ENCODE measurements around the gene CCDC57. TPM values are rescaled to one million over a fixed set of nuclear protein-coding genes. Genes with fewer than 3 reads are reported as not detected.

The CCDC57 gene
- total RNA-seq, 5 donors from 2014 or later (not counting 1 experiment from before 2014, with no cell fraction given) = 86.4 to 127 (median 103) TPM

- H3K27ac Mint-ChIP-seq = no peak overlapping the region
- no peak overlapping the region for H3K27ac ChIP-seq (ENCODE audit: low read length)
- no peak for DNase-seq
- no peaks in the 10 kb centered on the region for H3K9me3 ChIP-seq
- ATAC-seq (replicated peaks in 1 of 4) = no peak
- no peak overlapping the region for H3K4me3 Mint-ChIP-seq
- H3K27me3 ChIP-seq (replicated peaks in 1 of 2; ENCODE audit: control insufficient read depth in 2 of 2, extremely low read depth in 1 of 2, insufficient read depth in 2 of 2, low read length in 1 of 2) = no peaks in the 10 kb centered on the region
- no peaks in the 10 kb centered on the region for H3K9me3 Mint-ChIP-seq
- ChIA-PET POLR2A (no interaction called here), CTCF (no interaction called here)
- H3K36me3 Mint-ChIP-seq = no peaks in the 10 kb centered on the region
- 100% methylated on average over 1 of the region's 6 CpGs for WGBS (ENCODE audit: insufficient coverage)
- peaks cover 0 to 11% of the 10 kb centered on the region in 2 experiments for H3K4me1 ChIP-seq (ENCODE audit: control insufficient read depth in 1 of 2, extremely low read depth in 1 of 2, insufficient read depth in 2 of 2, low read length in 2 of 2)
- no peaks in the 10 kb centered on the region for H3K27me3 Mint-ChIP-seq
- peaks cover 4% of the 10 kb centered on the region in 2 donors for H3K36me3 ChIP-seq (ENCODE audit: control insufficient read depth in 2 of 2, extremely low read depth in 1 of 2, insufficient read depth in 1 of 2, low read length in 1 of 2)
- H3K4me3 ChIP-seq (ENCODE audit: control insufficient read depth in 1 of 2, extremely low read depth in 1 of 2, low read length in 1 of 2) = no peak overlapping the region
- peaks cover 5 to 8% (median 6%) of the 10 kb centered on the region in 3 donors for H3K4me1 Mint-ChIP-seq
Observed at GRCh38 chr17:82153295-82153691, 59.3 kb downstream of the CCDC57 start.

GRCh38 chr17:82152556-82153294, 59.9 kb downstream of the CCDC57 start:
- WGBS (ENCODE audit: insufficient coverage) = 89% methylated on average over 15 of the region's 22 CpGs
- H3K4me1 ChIP-seq (ENCODE audit: control insufficient read depth in 1 of 2, extremely low read depth in 1 of 2, insufficient read depth in 2 of 2, low read length in 2 of 2) = peaks cover 0 to 11% of the 10 kb centered on the region in 2 experiments
- no peak overlapping the region for H3K27ac ChIP-seq (ENCODE audit: low read length)
- H3K4me3 Mint-ChIP-seq = no peak overlapping the region
- H3K4me3 ChIP-seq (ENCODE audit: control insufficient read depth in 1 of 2, extremely low read depth in 1 of 2, low read length in 1 of 2) = no peak overlapping the region
- no peak overlapping the region for H3K27ac Mint-ChIP-seq
- H3K9me3 Mint-ChIP-seq = no peaks in the 10 kb centered on the region
- H3K36me3 ChIP-seq (ENCODE audit: control insufficient read depth in 2 of 2, extremely low read depth in 1 of 2, insufficient read depth in 1 of 2, low read length in 1 of 2) = peaks cover 2 to 4% of the 10 kb centered on the region in 2 donors
- DNase-seq (no peak), ATAC-seq (replicated peaks in 1 of 4) (no peak)
- ChIA-PET POLR2A (no interaction called here), CTCF (no interaction called here)
- no peaks in the 10 kb centered on the region for H3K27me3 Mint-ChIP-seq
- H3K9me3 ChIP-seq = no peaks in the 10 kb centered on the region
- H3K27me3 ChIP-seq (replicated peaks in 1 of 2; ENCODE audit: control insufficient read depth in 2 of 2, extremely low read depth in 1 of 2, insufficient read depth in 2 of 2, low read length in 1 of 2) = no peaks in the 10 kb centered on the region
- H3K4me1 Mint-ChIP-seq = peaks cover 5 to 8% (median 6%) of the 10 kb centered on the region in 3 donors
- H3K36me3 Mint-ChIP-seq = no peaks in the 10 kb centered on the region

GRCh38 chr17:82152114-82152513, 60.5 kb downstream of the CCDC57 start:
- H3K27me3 ChIP-seq (replicated peaks in 1 of 2; ENCODE audit: control insufficient read depth in 2 of 2, extremely low read depth in 1 of 2, insufficient read depth in 2 of 2, low read length in 1 of 2) = no peaks in the 10 kb centered on the region
- Mint-ChIP-seq H3K36me3 (peaks cover 3% of the 10 kb centered on the region), H3K4me1 (peaks cover 5 to 8% (median 6%) of the 10 kb centered on the region in 3 donors), H3K9me3 (no peaks in the 10 kb centered on the region), H3K27me3 (no peaks in the 10 kb centered on the region), H3K27ac (no peak overlapping the region), H3K4me3 (no peak overlapping the region)
- ChIA-PET CTCF (no interaction called here), POLR2A (no interaction called here)
- ATAC-seq (replicated peaks in 1 of 4) (no peak), DNase-seq (no peak)
- no peak overlapping the region for H3K4me3 ChIP-seq (ENCODE audit: control insufficient read depth in 1 of 2, extremely low read depth in 1 of 2, low read length in 1 of 2)
- WGBS (ENCODE audit: insufficient coverage) = 100% methylated on average over 2 of the region's 5 CpGs
- H3K4me1 ChIP-seq (ENCODE audit: control insufficient read depth in 1 of 2, extremely low read depth in 1 of 2, insufficient read depth in 2 of 2, low read length in 2 of 2) = peaks cover 0 to 11% of the 10 kb centered on the region in 2 experiments
- H3K9me3 ChIP-seq = no peaks in the 10 kb centered on the region
- no peak overlapping the region for H3K27ac ChIP-seq (ENCODE audit: low read length)
- peaks cover 0 to 4% of the 10 kb centered on the region in 2 donors for H3K36me3 ChIP-seq (ENCODE audit: control insufficient read depth in 2 of 2, extremely low read depth in 1 of 2, insufficient read depth in 1 of 2, low read length in 1 of 2)

- no peaks in the 10 kb centered on the region for H3K9me3 Mint-ChIP-seq
- CTCF ChIA-PET = no interaction called here
- WGBS (ENCODE audit: insufficient coverage) = 97% methylated on average over 22 of the region's 22 CpGs
Observed at GRCh38 chr17:82151106-82151957, 61.3 kb downstream of the CCDC57 start.

GRCh38 chr17:82149401-82150099, 63.1 kb downstream of the CCDC57 start:
- peaks cover 9% of the 10 kb centered on the region for H3K36me3 Mint-ChIP-seq
- no peak overlapping the region for H3K4me3 Mint-ChIP-seq
- H3K27ac Mint-ChIP-seq = no peak overlapping the region

More at GRCh38 chr17:82151106-82151957, 61.3 kb downstream of the CCDC57 start:
- POLR2A ChIA-PET = no interaction called here
- H3K4me1 Mint-ChIP-seq = peaks cover 5 to 8% (median 6%) of the 10 kb centered on the region in 3 donors
- peaks cover 9% of the 10 kb centered on the region for H3K36me3 Mint-ChIP-seq
- no peak overlapping the region for H3K4me3 ChIP-seq (ENCODE audit: control insufficient read depth in 1 of 2, extremely low read depth in 1 of 2, low read length in 1 of 2)
- no peak overlapping the region for H3K27ac ChIP-seq (ENCODE audit: low read length)
- no peak overlapping the region for H3K4me3 Mint-ChIP-seq
- peaks cover 0 to 11% of the 10 kb centered on the region in 2 experiments for H3K4me1 ChIP-seq (ENCODE audit: control insufficient read depth in 1 of 2, extremely low read depth in 1 of 2, insufficient read depth in 2 of 2, low read length in 2 of 2)
- DNase-seq = no peak
- no peaks in the 10 kb centered on the region for H3K27me3 ChIP-seq (replicated peaks in 1 of 2; ENCODE audit: control insufficient read depth in 2 of 2, extremely low read depth in 1 of 2, insufficient read depth in 2 of 2, low read length in 1 of 2)
- H3K27me3 Mint-ChIP-seq = no peaks in the 10 kb centered on the region
- no peak for ATAC-seq (replicated peaks in 1 of 4)
- H3K27ac Mint-ChIP-seq = no peak overlapping the region
- peaks cover 0 to 4% of the 10 kb centered on the region in 2 donors for H3K36me3 ChIP-seq (ENCODE audit: control insufficient read depth in 2 of 2, extremely low read depth in 1 of 2, insufficient read depth in 1 of 2, low read length in 1 of 2)
- no peaks in the 10 kb centered on the region for H3K9me3 ChIP-seq

DNA sequence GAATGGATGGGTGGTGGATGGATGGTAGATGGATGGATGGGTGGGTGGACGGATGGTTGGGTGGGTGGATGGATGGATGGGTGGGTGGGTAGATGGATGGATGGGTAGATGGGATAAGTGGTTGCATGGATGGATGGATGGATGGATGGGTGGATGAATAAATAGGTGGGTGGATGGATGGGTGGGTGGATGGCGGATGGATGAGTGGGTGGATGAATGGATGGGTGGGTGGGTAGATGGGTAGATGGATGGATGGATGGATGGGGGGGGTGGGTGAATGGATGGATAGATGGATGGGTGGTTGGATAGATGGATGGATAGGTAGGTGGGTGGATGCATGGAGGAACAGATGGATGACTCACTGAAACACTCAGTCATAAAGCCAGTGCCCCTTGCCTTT, 63.6 kb downstream of the CCDC57 start:
- Histone ChIP-seq H3K4me1 (ENCODE audit: control insufficient read depth in 1 of 2, extremely low read depth in 1 of 2, insufficient read depth in 2 of 2, low read length in 2 of 2) (peaks cover 0 to 8% of the 10 kb centered on the region in 2 experiments), H3K36me3 (ENCODE audit: control insufficient read depth in 2 of 2, extremely low read depth in 1 of 2, insufficient read depth in 1 of 2, low read length in 1 of 2) (no peaks in the 10 kb centered on the region), H3K27ac (ENCODE audit: low read length) (no peak overlapping the region), H3K9me3 (no peaks in the 10 kb centered on the region), H3K27me3 (replicated peaks in 1 of 2; ENCODE audit: control insufficient read depth in 2 of 2, extremely low read depth in 1 of 2, insufficient read depth in 2 of 2, low read length in 1 of 2) (no peaks in the 10 kb centered on the region), H3K4me3 (ENCODE audit: control insufficient read depth in 1 of 2, extremely low read depth in 1 of 2, low read length in 1 of 2) (no peak overlapping the region)
- Mint-ChIP-seq H3K27ac (no peak overlapping the region), H3K36me3 (peaks cover 9% of the 10 kb centered on the region), H3K27me3 (no peaks in the 10 kb centered on the region), H3K4me3 (no peak overlapping the region), H3K4me1 (peaks cover 5 to 6% (median 5%) of the 10 kb centered on the region in 3 donors), H3K9me3 (no peaks in the 10 kb centered on the region)
- no peak for ATAC-seq (replicated peaks in 1 of 4)
- POLR2A ChIA-PET = no interaction called here
- DNase-seq = no peak
- 88% methylated on average over 2 of the region's 2 CpGs for WGBS (ENCODE audit: insufficient coverage)
- CTCF ChIA-PET = interaction anchor here in 1 of 2 donors (0.6 kb wide), 1 partner anchor 76 kb away, joined by 3 read pairs; no protein-coding TSS in a partner anchor

More at GRCh38 chr17:82149401-82150099, 63.1 kb downstream of the CCDC57 start:
- Mint-ChIP-seq H3K4me1 (peaks cover 5 to 7% (median 6%) of the 10 kb centered on the region in 3 donors), H3K9me3 (no peaks in the 10 kb centered on the region), H3K27me3 (no peaks in the 10 kb centered on the region)
- ATAC-seq (replicated peaks in 1 of 4) (no peak), DNase-seq (no peak)
- no peak overlapping the region for H3K27ac ChIP-seq (ENCODE audit: low read length)
- POLR2A ChIA-PET = no interaction called here
- CTCF ChIA-PET = interaction anchor here in 1 of 2 donors (0.6 kb wide), 1 partner anchor 76 kb away, joined by 3 read pairs; no protein-coding TSS in a partner anchor
- H3K4me3 ChIP-seq (ENCODE audit: control insufficient read depth in 1 of 2, extremely low read depth in 1 of 2, low read length in 1 of 2) = no peak overlapping the region
- WGBS (ENCODE audit: insufficient coverage) = 94% methylated on average over 27 of the region's 27 CpGs
- no peaks in the 10 kb centered on the region for H3K9me3 ChIP-seq
- H3K4me1 ChIP-seq (ENCODE audit: control insufficient read depth in 1 of 2, extremely low read depth in 1 of 2, insufficient read depth in 2 of 2, low read length in 2 of 2) = peaks cover 0 to 11% of the 10 kb centered on the region in 2 experiments
- no peaks in the 10 kb centered on the region for H3K27me3 ChIP-seq (replicated peaks in 1 of 2; ENCODE audit: control insufficient read depth in 2 of 2, extremely low read depth in 1 of 2, insufficient read depth in 2 of 2, low read length in 1 of 2)
- H3K36me3 ChIP-seq (ENCODE audit: control insufficient read depth in 2 of 2, extremely low read depth in 1 of 2, insufficient read depth in 1 of 2, low read length in 1 of 2) = peaks cover 0 to 3% of the 10 kb centered on the region in 2 donors
